AG04449 (cell line): ENCODE measurements around the gene CHCHD3.

Experiments used
- CTCF ChIA-PET: fragments of 350-600 bp; formaldehyde crosslinking; extraction: SDS; loops from one replicate; lab custom pipeline; 2021; ENCODE audit warnings: antibody characterized with exemption; lab: Yijun Ruan, JAX
- POLR2A ChIA-PET: fragments of 400-600, 350-600 bp; formaldehyde crosslinking; extraction: SDS; loops from one replicate; lab custom pipeline; 2020; ENCODE audit warnings: antibody characterized with exemption, inconsistent platforms; lab: Yijun Ruan, JAX
- DNase-seq: peaks from one replicate; pipeline ENCODE4 v3.0.0-alpha.2; 2010; ENCODE audit warnings: low read depth, low spot score
- H3K4me3 ChIP-seq: 2 replicates; pipeline ENCODE4 v1.5.1; 2011; ENCODE audit warnings: low read depth, mild to moderate bottlenecking, control low read depth, low read length
- CTCF ChIP-seq: IDR thresholded peaks from one replicate; pipeline ENCODE4 v1.5.1; 2011; ENCODE audit warnings: mild to moderate bottlenecking, moderate library complexity, low read length, control low read depth, inconsistent platforms; ENCODE audit not compliant: insufficient read depth; ENCODE audit errors: missing control alignments

CHCHD3 gene

GRCh38 chr7:132882714-132883428 lies 199.0 kb downstream of the CHCHD3 start:
- ChIA-PET CTCF (interaction anchor here (1.1 to 1.4 kb wide), 3 partner anchors 16 to 172 kb away, joined by 3 to 5 read pairs (median 3); no protein-coding TSS in a partner anchor), POLR2A (no interaction called here)
- DNase-seq, result no peak
- no peak for TF ChIP-seq CTCF
- no peak overlapping the region for H3K4me3 ChIP-seq

GRCh38 chr7:132881317-132881716 lies 200.6 kb downstream of the CHCHD3 start:
- CTCF ChIA-PET, result no interaction called here
- DNase-seq, result no peak
- H3K4me3 ChIP-seq, result no peak overlapping the region
- POLR2A ChIA-PET, result no interaction called here
- no peak for TF ChIP-seq CTCF

GRCh38 chr7:132879579-132879978 lies 202.3 kb downstream of the CHCHD3 start:
- no peak overlapping the region for H3K4me3 ChIP-seq
- no peak for DNase-seq
- TF ChIP-seq CTCF, result no peak
- POLR2A ChIA-PET, result no interaction called here
- CTCF ChIA-PET, result interaction anchor here (0.9 kb wide), 1 partner anchor 10 kb away, joined by 3 read pairs; no protein-coding TSS in a partner anchor

- CTCF ChIA-PET, result no interaction called here
- DNase-seq, result no peak
- no peak for TF ChIP-seq CTCF
- POLR2A ChIA-PET, result no interaction called here
- no peak overlapping the region for H3K4me3 ChIP-seq
Measured at GRCh38 chr7:132878204-132878919, 203.5 kb downstream of the CHCHD3 start.

GRCh38 chr7:132877573-132877972 lies 204.3 kb downstream of the CHCHD3 start:
- no peak for TF ChIP-seq CTCF
- no peak for DNase-seq
- no peak overlapping the region for H3K4me3 ChIP-seq
- POLR2A ChIA-PET, result no interaction called here
- CTCF ChIA-PET, result no interaction called here

GRCh38 chr7:132876576-132876975 lies 205.3 kb downstream of the CHCHD3 start:
- ChIA-PET POLR2A (no interaction called here), CTCF (interaction anchor here (1.0 to 1.2 kb wide), 2 partner anchors 24 to 50 kb away, joined by 3 to 4 read pairs; no protein-coding TSS in a partner anchor)
- H3K4me3 ChIP-seq, result no peak overlapping the region

More at GRCh38 chr7:132876576-132876975, 205.3 kb downstream of the CHCHD3 start:
- DNase-seq, result no peak
- TF ChIP-seq CTCF, result no peak
